ENCODE results near the gene RNF121.
A peak's percentile ranks its signal among the peaks of the same experiment; 100 is the strongest.

Gene RNF121

DNA sequence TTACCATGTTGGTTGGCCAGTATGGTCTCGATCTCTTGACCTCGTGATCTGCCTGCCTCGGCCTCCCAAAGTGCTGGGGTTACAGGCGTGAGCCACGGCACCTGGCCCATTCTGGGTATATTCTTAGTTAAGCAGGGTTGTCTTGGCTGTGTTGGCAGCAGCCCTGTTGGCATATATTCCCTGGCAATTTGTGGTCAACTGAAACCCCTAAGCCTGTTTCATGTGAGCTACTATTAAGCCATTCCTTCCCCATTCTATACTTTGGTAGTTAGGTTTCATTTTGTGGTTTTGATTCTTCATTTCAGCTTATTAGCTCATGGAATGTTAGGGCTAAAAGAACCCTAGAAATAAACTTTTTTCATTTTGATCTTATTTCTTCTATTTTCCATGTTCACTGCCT is 47.7 kb downstream of the RNF121 start:
- in situ Hi-C loops (cut with MboI; ENCODE audit: low pct_unique_long_range_greater_than_20kb, low sequenced_read_pairs, unreplicated experiment): no loop called here
- DNase-seq (ENCODE audit: low spot score): no peak

DNA sequence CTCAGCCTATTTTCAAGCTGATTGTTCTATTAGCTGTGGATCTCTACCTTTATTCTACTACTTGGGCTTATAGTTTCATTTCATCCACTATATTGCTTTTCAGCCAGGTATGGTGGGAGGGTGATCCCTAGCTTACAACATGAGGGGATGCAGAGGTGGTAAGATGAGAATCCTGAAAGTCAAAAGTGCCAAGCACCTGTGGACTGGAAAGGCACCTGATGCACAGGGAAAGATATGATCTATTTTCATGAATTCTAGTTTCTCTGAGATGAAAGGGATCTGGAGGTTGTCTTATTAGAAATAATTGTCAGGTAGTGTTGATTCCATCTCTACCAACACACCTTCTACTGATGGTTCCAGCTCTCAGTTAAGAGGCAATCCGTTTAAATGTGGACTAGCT is 48.2 kb downstream of the RNF121 start:
- TF ChIP-seq, protein P1, sequence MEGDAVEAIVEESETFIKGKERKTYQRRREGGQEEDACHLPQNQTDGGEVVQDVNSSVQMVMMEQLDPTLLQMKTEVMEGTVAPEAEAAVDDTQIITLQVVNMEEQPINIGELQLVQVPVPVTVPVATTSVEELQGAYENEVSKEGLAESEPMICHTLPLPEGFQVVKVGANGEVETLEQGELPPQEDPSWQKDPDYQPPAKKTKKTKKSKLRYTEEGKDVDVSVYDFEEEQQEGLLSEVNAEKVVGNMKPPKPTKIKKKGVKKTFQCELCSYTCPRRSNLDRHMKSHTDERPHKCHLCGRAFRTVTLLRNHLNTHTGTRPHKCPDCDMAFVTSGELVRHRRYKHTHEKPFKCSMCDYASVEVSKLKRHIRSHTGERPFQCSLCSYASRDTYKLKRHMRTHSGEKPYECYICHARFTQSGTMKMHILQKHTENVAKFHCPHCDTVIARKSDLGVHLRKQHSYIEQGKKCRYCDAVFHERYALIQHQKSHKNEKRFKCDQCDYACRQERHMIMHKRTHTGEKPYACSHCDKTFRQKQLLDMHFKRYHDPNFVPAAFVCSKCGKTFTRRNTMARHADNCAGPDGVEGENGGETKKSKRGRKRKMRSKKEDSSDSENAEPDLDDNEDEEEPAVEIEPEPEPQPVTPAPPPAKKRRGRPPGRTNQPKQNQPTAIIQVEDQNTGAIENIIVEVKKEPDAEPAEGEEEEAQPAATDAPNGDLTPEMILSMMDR (IDR thresholded peaks at IDR 0.05; ENCODE audit: extremely low read depth, insufficient read depth, missing control alignments): no peak
- in situ Hi-C loops (cut with MboI; ENCODE audit: low pct_unique_long_range_greater_than_20kb, low sequenced_read_pairs, unreplicated experiment): no loop called here
- no peak for DNase-seq (ENCODE audit: low spot score)

More for the DNA sequence above, 47.7 kb downstream of the RNF121 start:
- TF ChIP-seq, protein P1 (IDR thresholded peaks at IDR 0.05; ENCODE audit: extremely low read depth, insufficient read depth, missing control alignments): no peak

DNA sequence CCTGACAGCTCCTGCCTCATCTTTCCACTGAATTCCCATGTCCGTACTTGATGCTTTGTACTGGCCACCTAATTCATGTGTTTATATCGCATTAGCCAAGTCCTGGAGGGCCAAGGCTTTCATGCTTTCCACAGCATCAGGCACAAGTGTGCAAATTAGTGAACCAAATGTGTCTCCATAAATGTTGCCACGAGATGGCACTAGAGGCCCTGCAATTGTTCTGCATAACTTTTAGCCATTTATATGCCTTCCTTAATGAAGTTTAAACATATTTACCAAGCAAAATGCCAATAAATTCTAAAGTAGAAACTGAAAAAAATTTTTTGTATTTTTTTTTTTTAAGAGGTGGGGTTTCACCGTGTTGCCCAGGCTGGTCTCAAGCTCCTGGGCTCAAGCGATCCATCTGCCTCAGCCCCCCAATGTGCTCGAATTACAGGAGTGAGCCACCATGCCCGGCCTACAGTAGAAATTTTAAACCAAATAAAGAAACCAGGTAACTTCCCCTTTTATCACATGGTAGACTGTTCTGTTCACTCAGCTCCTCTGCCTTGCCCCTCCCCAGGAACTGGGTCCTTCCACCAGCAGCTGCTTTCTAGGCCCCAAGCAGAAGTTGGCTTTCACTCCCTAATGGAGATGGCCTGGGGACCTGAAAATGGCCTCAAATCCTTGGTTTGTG is 49.0 kb downstream of the RNF121 start:
- peak; percentile 48 for DNase-seq (ENCODE audit: low spot score)
- in situ Hi-C loops (cut with MboI; ENCODE audit: low pct_unique_long_range_greater_than_20kb, low sequenced_read_pairs, unreplicated experiment): no loop called here
- TF ChIP-seq, protein P1 (IDR thresholded peaks at IDR 0.05; ENCODE audit: extremely low read depth, insufficient read depth, missing control alignments): peak; percentile 66

DNA sequence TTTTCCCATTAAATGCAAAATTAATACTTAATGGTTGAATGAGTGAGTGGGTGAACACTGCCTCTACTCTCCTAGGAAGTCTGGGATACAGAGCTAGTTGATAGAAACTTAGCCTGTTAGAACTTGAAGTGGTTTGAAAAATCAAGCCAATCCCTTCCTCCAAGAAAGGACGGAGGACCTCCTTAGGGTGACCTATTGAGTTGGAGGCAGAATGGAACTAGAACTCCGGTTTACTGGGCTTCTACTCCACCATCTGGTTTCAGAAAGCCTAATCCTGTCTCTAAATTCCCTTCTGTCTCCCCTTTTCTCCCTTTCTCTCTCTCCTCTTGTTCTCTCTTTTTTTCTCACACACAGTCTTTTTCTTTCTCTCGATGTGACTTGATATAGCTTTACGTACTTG is 50.2 kb downstream of the RNF121 start:
- no peak for DNase-seq (ENCODE audit: low spot score)
- in situ Hi-C loops (cut with MboI; ENCODE audit: low pct_unique_long_range_greater_than_20kb, low sequenced_read_pairs, unreplicated experiment): no loop called here
- TF ChIP-seq, protein P1 (IDR thresholded peaks at IDR 0.05; ENCODE audit: extremely low read depth, insufficient read depth, missing control alignments): no peak

DNA sequence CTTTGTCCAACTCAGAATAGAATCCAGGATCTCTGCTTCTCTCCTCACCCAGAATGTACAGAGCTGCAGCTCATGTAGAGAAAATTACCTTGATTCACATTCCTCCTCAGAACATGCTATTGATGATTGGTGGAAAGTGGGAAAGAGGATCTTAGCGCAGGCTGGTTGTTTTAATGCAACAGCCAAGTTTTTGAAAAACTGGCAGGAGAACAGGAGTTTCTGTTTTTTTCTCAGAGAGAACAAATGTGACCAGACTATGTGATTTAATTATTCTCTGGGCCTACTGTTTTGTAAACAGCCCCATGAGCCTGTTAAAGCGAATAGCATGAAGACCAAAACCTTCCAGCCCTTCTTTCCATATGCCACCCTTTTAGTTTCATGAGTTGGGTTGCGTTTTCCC is 50.8 kb downstream of the RNF121 start:
- in situ Hi-C loops (cut with MboI; ENCODE audit: low pct_unique_long_range_greater_than_20kb, low sequenced_read_pairs, unreplicated experiment): no loop called here
- TF ChIP-seq, protein P1 (IDR thresholded peaks at IDR 0.05; ENCODE audit: extremely low read depth, insufficient read depth, missing control alignments): no peak
- no peak for DNase-seq (ENCODE audit: low spot score)

DNA sequence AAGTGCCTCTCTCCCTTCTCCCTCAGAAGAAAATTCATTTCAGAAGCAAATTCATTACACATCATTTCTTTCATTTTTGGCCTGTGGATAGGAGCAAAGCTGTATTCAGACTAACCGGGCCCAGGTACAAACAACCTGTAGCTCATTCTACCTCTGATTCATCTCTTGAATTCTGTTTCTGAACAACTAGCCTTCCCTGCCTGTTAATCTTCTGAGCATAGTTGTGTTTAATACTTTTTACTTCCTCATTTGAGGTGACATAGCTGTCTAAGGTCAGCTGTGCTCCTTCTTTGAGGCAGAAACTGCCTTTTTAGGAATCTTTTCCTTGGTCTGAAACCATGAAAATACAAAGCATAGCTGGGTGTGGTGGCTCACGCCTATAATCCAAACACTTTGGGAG is 57.3 kb downstream of the RNF121 start:
- peak; percentile 17 for DNase-seq (ENCODE audit: low spot score)
- in situ Hi-C loops (cut with MboI; ENCODE audit: low pct_unique_long_range_greater_than_20kb, low sequenced_read_pairs, unreplicated experiment): no loop called here
- TF ChIP-seq, protein P1 (IDR thresholded peaks at IDR 0.05; ENCODE audit: extremely low read depth, insufficient read depth, missing control alignments): no peak

Data from GM13977 (cell line).